ENCODE measurements around the gene CPSF4. TPM values are rescaled to one million over a fixed set of nuclear protein-coding genes. Genes with fewer than 3 reads are reported as not detected.

CPSF4 gene
- 10 to 100 TPM; 61.5 to 62.1 TPM for total RNA-seq

DNA sequence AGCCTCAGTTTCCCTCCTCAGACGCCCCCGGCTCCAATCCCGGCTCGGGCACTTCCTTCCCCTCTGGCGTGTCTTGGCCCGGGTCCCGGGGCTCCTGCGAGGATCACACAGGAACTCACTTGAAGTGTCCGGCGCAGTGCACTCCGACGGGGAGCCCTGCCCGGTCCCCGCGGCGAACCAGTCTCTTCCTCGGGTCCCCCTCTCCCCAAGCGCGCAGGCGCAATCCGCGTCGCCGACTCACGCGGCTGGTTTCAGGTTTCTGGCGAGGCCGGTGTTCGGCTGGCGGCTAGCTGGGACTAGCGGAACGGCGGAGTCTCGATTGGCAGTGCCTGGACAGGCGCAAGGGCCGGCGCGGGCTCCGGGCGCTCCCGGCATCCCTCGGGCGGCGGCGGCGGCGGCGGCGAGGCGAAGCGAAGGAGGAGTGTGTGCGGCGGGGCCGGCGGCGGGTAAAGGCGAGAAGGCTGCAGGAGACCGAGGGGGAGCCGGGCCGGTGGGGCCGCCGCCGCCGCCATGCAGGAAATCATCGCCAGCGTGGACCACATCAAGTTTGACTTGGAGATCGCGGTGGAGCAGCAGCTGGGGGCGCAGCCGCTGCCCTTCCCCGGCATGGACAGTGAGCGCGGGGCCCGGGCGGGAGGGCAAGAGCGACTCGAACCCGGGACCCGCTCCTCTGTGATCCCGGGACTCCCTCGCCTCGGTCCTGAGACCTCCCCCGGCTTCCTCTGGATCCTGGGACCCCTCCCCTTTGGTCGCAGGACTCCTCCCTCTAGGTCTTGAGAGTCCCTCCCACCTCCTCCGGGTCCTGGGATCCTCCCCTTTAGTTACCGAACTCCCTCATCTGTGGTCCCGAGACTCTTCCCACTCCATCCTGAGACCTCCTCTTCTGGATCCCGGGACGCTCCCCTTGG, at the start of gene CPSF4, which contains the start of gene PTCD1:
Gene CPSF4 (plus strand): TSS at position 371 of the 908 bp plus-strand sequence. CDS start 140 bp downstream, at position 511.
Gene PTCD1 (minus strand): TSS at position 226 of the 908 bp plus-strand sequence. CDS start 3,556 bp downstream, outside the sequence.
- Mint-ChIP-seq H3K9me3 (no peaks in the 10 kb centered on the region), H3K4me3 (peak within 1 kb of the TSS; percentile 100), H3K36me3 (peaks cover 16% of the 10 kb centered on the region), H3K27ac (peak within 1 kb of the TSS; percentile 98), H3K27me3 (no peaks in the 10 kb centered on the region), H3K4me1 (peaks cover 27% of the 10 kb centered on the region)
- peak; percentile 92 for DNase-seq
- peak; percentile 91 for ATAC-seq (ENCODE audit: low read depth)
- POLR2A ChIA-PET = interaction anchor here (0.6 to 3.0 kb wide), 15 partner anchors 8 to 699 kb away, joined by 3 to 11 read pairs (median 4); partner anchors contain the start of genes BUD31, ZKSCAN5, ZNF394 and ZNF655

GRCh38 chr7:99389772-99390171, 49.0 kb upstream of the CPSF4 start:
- Mint-ChIP-seq H3K4me3 (no peak overlapping the region), H3K27me3 (no peaks in the 10 kb centered on the region), H3K27ac (no peak overlapping the region), H3K4me1 (peaks cover 13% of the 10 kb centered on the region), H3K9me3 (no peaks in the 10 kb centered on the region), H3K36me3 (peaks cover 19% of the 10 kb centered on the region)
- DNase-seq (no peak), ATAC-seq (ENCODE audit: low read depth) (no peak)
- POLR2A ChIA-PET = interaction anchor here (0.7 to 7.3 kb wide), 5 partner anchors 9 to 168 kb away, joined by 3 to 67 read pairs (median 4); partner anchors contain the start of genes ARPC1A, BUD31 and PDAP1

DNA sequence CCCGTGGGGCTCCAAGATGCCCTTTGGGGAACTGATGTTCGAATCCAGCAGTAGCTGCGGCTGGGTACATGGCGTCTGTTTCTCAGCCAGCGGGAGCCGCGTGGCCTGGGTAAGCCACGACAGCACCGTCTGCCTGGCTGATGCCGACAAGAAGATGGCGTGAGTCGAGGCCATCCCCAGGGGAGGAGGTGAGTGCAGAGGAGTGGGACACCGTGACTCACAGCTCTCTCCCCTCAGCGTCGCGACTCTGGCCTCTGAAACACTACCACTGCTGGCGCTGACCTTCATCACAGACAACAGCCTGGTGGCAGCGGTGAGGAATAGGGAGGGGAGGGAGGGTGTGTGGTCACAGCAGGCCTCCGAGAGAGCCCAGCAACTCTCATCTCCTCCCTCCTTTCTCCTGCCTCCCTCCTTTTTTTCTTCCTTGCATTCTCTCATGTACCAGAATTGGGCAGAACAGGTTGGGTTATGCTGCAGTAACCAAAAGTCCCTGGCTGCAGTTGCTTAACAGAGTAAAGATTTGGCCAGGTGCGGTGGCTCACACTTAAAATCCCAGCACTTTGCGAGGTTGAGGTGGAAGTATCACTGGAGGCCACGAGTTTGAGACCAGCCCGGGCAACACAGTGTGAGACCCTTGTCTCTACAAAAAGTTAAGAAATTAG, 47.7 kb upstream of the CPSF4 start:
- H3K27ac Mint-ChIP-seq = no peak overlapping the region
- H3K4me3 Mint-ChIP-seq = no peak overlapping the region
- POLR2A ChIA-PET = interaction anchor here (1.1 to 7.3 kb wide), 7 partner anchors 9 to 65 kb away, joined by 3 to 67 read pairs (median 4); partner anchors contain the start of genes ARPC1A, ARPC1B, BUD31 and PDAP1
- H3K27me3 Mint-ChIP-seq = no peaks in the 10 kb centered on the region
- ATAC-seq (ENCODE audit: low read depth) = no peak
- H3K4me1 Mint-ChIP-seq = peaks cover 13% of the 10 kb centered on the region
- H3K9me3 Mint-ChIP-seq = no peaks in the 10 kb centered on the region
- peaks cover 19% of the 10 kb centered on the region for H3K36me3 Mint-ChIP-seq
- no peak for DNase-seq

GRCh38 chr7:99392046-99392445, 46.7 kb upstream of the CPSF4 start:
- peaks cover 13% of the 10 kb centered on the region for H3K4me1 Mint-ChIP-seq
- H3K4me3 Mint-ChIP-seq = peak overlapping the region; percentile 25
- DNase-seq (no peak), ATAC-seq (ENCODE audit: low read depth) (no peak)
- no peaks in the 10 kb centered on the region for H3K27me3 Mint-ChIP-seq
- H3K36me3 Mint-ChIP-seq = peaks cover 18% of the 10 kb centered on the region
- POLR2A ChIA-PET = interaction anchor here (0.9 to 7.3 kb wide), 6 partner anchors 9 to 18 kb away, joined by 3 to 67 read pairs (median 4); partner anchors contain the start of genes ARPC1B, BUD31 and PDAP1
- H3K27ac Mint-ChIP-seq = peak overlapping the region; percentile 32
- no peaks in the 10 kb centered on the region for H3K9me3 Mint-ChIP-seq

DNA sequence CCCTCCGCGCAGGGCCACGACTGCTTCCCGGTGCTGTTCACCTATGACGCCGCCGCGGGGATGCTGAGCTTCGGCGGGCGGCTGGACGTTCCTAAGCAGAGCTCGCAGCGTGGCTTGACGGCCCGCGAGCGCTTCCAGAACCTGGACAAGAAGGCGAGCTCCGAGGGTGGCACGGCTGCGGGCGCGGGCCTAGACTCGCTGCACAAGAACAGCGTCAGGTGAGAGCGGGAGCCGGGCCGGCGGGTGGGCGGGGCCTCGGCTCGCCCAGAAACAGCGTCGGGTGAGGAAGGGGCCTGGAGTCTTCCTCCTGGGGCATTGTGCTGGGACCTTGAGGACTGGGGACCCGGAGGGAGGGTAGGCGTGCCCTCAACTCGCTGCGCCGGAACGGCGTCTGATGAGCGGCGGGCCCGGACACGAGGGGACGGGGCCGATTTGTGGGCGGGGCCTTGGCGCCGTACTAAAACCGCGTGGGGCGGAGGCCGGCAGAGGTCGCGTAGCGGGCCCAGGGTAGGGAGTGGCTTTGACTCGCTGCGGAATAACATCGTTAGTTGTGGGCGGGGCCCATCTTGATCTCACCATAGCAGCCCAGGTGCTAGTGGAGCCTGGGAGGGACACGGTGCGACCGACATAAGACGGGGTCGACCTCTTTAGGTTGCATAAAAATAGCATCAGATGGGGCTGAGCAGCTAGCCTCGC, 45.9 kb upstream of the CPSF4 start:
- Mint-ChIP-seq H3K27me3 (no peaks in the 10 kb centered on the region), H3K4me3 (peak overlapping the region; percentile 69), H3K4me1 (peaks cover 13% of the 10 kb centered on the region), H3K27ac (peak overlapping the region; percentile 82), H3K9me3 (no peaks in the 10 kb centered on the region), H3K36me3 (peaks cover 17% of the 10 kb centered on the region)
- DNase-seq = peak; percentile 84
- POLR2A ChIA-PET = interaction anchor here (0.5 to 7.3 kb wide), 6 partner anchors 8 to 37 kb away, joined by 3 to 67 read pairs (median 7); partner anchors contain the start of genes ARPC1B, BUD31 and PDAP1
- ATAC-seq (ENCODE audit: low read depth) = peak; percentile 90

GRCh38 chr7:99393355-99394187, 45.2 kb upstream of the CPSF4 start:
- POLR2A ChIA-PET = interaction anchor here (0.5 to 7.3 kb wide), 6 partner anchors 8 to 1166 kb away, joined by 3 to 67 read pairs (median 7); partner anchors contain the start of genes ARPC1B, BUD31 and PDAP1
- Mint-ChIP-seq H3K27me3 (no peaks in the 10 kb centered on the region), H3K4me3 (peak overlapping the region; percentile 69), H3K9me3 (no peaks in the 10 kb centered on the region), H3K27ac (peak overlapping the region; percentile 82), H3K4me1 (peaks cover 13% of the 10 kb centered on the region), H3K36me3 (peaks cover 16% of the 10 kb centered on the region)
- DNase-seq (no peak), ATAC-seq (ENCODE audit: low read depth) (no peak)

DNA sequence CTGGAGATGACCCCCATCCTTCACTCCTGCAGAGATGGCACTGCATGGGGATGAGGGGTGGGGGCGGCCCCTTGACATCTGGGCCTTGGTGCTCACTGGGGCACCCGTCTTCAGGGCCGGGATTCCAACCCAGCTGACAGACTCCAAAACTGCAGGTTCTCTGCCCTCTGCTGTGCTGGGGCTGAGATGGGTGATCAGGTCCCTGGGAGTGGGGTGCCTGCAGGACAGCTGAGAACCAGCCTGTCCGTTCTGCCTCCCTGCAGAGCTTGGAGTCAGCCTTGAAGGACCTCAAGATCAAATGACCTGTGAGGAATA, 44.6 kb upstream of the CPSF4 start:
- H3K36me3 Mint-ChIP-seq = peaks cover 16% of the 10 kb centered on the region
- POLR2A ChIA-PET = interaction anchor here (0.6 to 7.3 kb wide), 4 partner anchors 13 to 1165 kb away, joined by 4 to 67 read pairs (median 22); partner anchors contain the start of genes ARPC1B, BUD31 and PDAP1
- H3K27ac Mint-ChIP-seq = peak overlapping the region; percentile 30

GRCh38 chr7:99395616-99396327, 43.0 kb upstream of the CPSF4 start:
- POLR2A ChIA-PET = interaction anchor here (7.3 kb wide), 1 partner anchor 12 kb away, joined by 67 read pairs; the partner anchor contains the start of genes BUD31 and PDAP1
- Mint-ChIP-seq H3K4me3 (no peak overlapping the region), H3K4me1 (peaks cover 13% of the 10 kb centered on the region), H3K27me3 (no peaks in the 10 kb centered on the region), H3K27ac (peak overlapping the region; percentile 30), H3K36me3 (peaks cover 12% of the 10 kb centered on the region), H3K9me3 (no peaks in the 10 kb centered on the region)
- ATAC-seq (ENCODE audit: low read depth) (no peak), DNase-seq (no peak)

More for the DNA sequence above, 44.6 kb upstream of the CPSF4 start:
- H3K4me1 Mint-ChIP-seq = peaks cover 13% of the 10 kb centered on the region
- ATAC-seq (ENCODE audit: low read depth) (no peak), DNase-seq (no peak)
- no peak overlapping the region for H3K4me3 Mint-ChIP-seq
- H3K9me3 Mint-ChIP-seq = no peaks in the 10 kb centered on the region
- H3K27me3 Mint-ChIP-seq = no peaks in the 10 kb centered on the region

- POLR2A ChIA-PET = interaction anchor here (1.0 kb wide), 1 partner anchor 10 kb away, joined by 3 read pairs; no protein-coding TSS in a partner anchor
- Mint-ChIP-seq H3K27ac (peak overlapping the region; percentile 21), H3K27me3 (no peaks in the 10 kb centered on the region), H3K4me1 (peaks cover 10% of the 10 kb centered on the region), H3K4me3 (no peak overlapping the region), H3K9me3 (no peaks in the 10 kb centered on the region), H3K36me3 (peaks cover 16% of the 10 kb centered on the region)
- DNase-seq (no peak), ATAC-seq (ENCODE audit: low read depth) (no peak)
Observed at GRCh38 chr7:99396418-99397296, 42.1 kb upstream of the CPSF4 start.

- Mint-ChIP-seq H3K4me1 (peaks cover 8% of the 10 kb centered on the region), H3K27me3 (no peaks in the 10 kb centered on the region)
Observed at GRCh38 chr7:99397297-99397983, 41.3 kb upstream of the CPSF4 start.

More at GRCh38 chr7:99397297-99397983, 41.3 kb upstream of the CPSF4 start:
- peaks cover 16% of the 10 kb centered on the region for H3K36me3 Mint-ChIP-seq
- no peak for ATAC-seq (ENCODE audit: low read depth)
- H3K4me3 Mint-ChIP-seq = no peak overlapping the region
- no peaks in the 10 kb centered on the region for H3K9me3 Mint-ChIP-seq
- no peak for DNase-seq
- POLR2A ChIA-PET = interaction anchor here (1.0 to 3.6 kb wide), 2 partner anchors 9 to 10 kb away, joined by 3 to 23 read pairs; partner anchors contain the start of genes BUD31 and PDAP1
- peak overlapping the region; percentile 43 for H3K27ac Mint-ChIP-seq
